Measurements from ENCODE around the gene CCDC192.

Gene CCDC192

DNA sequence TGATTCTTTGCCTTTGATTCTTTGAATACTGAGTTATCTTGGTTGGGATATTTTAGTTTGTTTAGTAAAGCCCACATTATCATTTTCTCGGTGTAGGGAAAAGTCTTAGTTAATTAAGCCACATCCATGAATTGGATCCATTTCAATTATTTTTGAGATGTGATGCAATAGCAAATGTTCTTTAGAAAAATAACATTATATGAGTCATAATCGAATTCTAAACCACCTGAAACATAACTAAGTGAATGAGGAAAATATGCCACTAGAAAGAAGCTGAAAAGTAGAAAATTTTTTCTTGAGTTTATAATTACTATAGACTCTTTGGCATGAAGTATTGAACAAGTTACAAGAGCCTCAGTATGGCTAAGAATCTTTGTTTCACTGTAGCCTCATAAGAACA, 17.5 kb upstream of the CCDC192 start:
- no peak overlapping the region for H3K27ac ChIP-seq
- TF ChIP-seq CTCF (IDR thresholded peaks at IDR 0.05) (no peak), ZFX (IDR thresholded peaks at IDR 0.05; ENCODE audit: borderline replicate concordance) (no peak)

GRCh38 chr5:127686424-127686823, 16.8 kb upstream of the CCDC192 start:
- TF ChIP-seq CTCF (IDR thresholded peaks at IDR 0.05) (no peak), ZFX (IDR thresholded peaks at IDR 0.05; ENCODE audit: borderline replicate concordance) (no peak)
- H3K27ac ChIP-seq, result no peak overlapping the region

GRCh38 chr5:127694518-127695171, 8.5 kb upstream of the CCDC192 start:
- TF ChIP-seq ZFX (IDR thresholded peaks at IDR 0.05; ENCODE audit: borderline replicate concordance) (no peak), CTCF (IDR thresholded peaks at IDR 0.05) (no peak)
- no peak overlapping the region for H3K27ac ChIP-seq

DNA sequence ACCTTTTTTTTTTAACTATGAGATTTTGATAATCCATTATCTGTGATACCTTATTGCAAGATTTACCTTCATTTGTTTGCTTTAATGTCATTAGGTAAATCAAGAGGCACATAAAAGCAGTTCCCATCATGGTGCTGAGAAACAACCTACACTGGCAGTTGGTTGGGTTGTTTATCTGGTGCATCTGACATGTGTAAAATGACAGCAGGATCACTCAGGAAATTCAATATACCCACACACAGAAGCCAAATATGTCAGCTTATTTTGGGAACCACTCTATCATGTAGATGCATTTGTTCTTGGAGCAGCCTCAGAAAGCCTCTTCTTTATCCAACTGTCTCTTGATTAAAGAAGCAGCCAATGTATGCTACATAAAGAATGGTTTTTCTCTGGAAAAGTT, 7.8 kb upstream of the CCDC192 start:
- TF ChIP-seq CTCF (IDR thresholded peaks at IDR 0.05) (no peak), ZFX (IDR thresholded peaks at IDR 0.05; ENCODE audit: borderline replicate concordance) (no peak)
- no peak overlapping the region for H3K27ac ChIP-seq

- TF ChIP-seq CTCF (IDR thresholded peaks at IDR 0.05) (no peak), ZFX (IDR thresholded peaks at IDR 0.05; ENCODE audit: borderline replicate concordance) (no peak)
- no peak overlapping the region for H3K27ac ChIP-seq
These were observed 6.5 kb upstream of the CCDC192 start for GRCh38 chr5:127696683-127697082.

DNA sequence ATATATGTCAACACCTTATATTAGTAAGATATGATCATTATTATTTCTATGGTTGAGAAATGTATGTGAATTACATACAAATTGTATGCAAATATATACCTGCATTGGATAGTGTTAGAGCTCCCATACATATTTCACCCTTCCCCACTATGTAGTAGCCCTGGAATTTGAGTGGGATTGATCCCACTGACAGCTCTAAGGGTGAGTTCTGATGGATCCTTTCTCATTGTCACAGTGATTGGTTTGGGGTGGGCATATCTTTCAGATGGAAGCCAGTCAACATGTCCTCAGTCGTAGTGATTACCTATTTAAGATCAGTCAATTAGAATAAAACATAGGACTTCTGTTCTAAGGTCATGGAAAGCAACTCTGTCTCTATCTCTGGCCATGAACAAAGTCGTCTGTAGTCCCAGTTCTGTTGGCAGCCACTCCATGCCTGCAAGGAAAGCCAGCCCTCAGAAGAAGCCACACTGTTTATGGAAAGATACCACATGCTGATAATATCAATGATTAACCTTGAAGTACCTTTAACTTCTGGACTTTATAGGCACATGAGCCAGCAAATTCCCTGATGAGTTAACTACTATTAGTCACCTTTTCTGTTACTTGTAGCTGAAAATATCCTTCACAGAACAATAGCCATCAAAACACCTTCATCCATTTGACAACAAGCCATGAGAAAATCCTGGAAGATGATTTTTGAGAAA, 5.1 kb upstream of the CCDC192 start:
- peak overlapping the region; percentile 57 for H3K27ac ChIP-seq
- TF ChIP-seq ZFX (IDR thresholded peaks at IDR 0.05; ENCODE audit: borderline replicate concordance) (no peak), CTCF (IDR thresholded peaks at IDR 0.05) (no peak)

GRCh38 chr5:127699416-127699815, 3.8 kb upstream of the CCDC192 start:
- TF ChIP-seq ZFX (IDR thresholded peaks at IDR 0.05; ENCODE audit: borderline replicate concordance), result no peak
- no peak for TF ChIP-seq CTCF (IDR thresholded peaks at IDR 0.05)

More at GRCh38 chr5:127699416-127699815, 3.8 kb upstream of the CCDC192 start:
- no peak overlapping the region for H3K27ac ChIP-seq
